Measurements from ENCODE around the gene PARD3.
"Not testable (repeated sequence)": the region's sequence is repeated elsewhere in the genome, so short reads cannot be mapped to it uniquely, and the experiment has no call there.

Gene PARD3

GRCh38 chr10:34079702-34080484, 735.2 kb downstream of the PARD3 start:
- DNase-seq, result no peak

DNA sequence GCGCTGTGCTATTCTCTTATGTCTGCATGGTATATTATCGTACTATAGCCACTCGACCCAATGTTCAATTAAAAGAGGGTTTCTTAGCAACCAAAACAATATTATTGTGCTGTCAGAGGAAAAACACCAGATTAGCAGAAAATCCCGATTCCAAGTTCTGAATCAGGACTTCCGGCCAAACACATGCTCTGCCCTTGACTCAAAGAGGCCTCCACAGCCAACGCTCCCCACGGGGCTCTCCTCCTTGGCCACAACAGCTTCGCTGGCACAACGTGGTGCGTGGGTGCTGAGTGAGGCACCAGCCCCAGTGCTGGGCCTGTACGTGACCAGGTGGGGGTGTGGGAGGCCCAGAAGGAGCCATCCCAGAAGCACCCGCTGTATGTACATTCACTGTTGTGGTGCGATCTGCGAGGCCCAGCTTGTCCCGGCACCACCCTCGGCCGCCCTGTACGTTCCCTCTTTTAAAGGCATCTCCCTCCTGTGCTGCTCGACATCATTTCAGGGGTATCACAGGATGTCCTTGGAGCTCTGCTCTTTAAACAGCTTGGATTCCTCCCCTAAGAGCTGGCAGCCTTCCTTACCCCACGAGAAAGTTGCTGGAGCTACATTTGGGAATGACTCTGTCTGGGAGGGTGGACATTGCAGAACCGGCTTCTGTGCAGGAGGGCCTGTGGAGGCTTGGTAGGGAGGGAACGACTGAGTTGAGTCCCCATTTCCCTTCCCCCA, 736.2 kb downstream of the PARD3 start:
- no peak for DNase-seq

GRCh38 chr10:34078017-34078744, 736.9 kb downstream of the PARD3 start:
- DNase-seq, result no peak

- DNase-seq, result no peak
Observed at GRCh38 chr10:34076443-34076842, 738.7 kb downstream of the PARD3 start.

DNA sequence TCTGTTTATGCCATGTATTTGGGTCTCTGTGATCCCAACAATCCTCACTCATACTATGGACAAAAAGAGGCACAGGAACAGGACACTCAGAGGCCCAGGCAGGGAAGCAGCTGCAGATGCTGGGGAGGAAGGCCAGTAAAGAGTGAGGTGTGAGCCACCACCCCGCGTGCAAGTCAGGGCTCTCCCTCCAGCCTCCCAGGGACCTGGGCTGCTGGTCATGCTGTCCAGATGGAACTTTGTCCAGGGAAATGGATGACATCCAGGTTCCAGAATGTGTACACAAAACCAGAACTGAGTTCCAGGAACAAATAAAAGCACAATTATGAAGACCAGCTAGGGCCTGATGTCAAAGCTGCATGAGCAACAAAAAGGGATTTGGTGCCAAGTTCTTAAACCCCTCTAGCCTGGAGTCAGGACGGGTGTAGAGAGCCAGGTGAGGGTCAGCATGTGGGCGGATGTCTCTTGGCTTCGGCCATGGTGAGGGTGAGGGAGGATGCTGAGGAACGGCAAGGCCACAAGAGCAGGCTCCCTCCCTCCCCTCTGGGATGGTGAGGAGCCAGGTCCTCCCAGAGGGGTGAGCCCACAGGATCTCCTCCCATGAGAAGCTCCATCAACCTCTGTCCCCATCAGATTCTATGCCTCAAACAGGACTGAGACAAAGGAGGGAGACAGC, 739.7 kb downstream of the PARD3 start:
- no peak for DNase-seq

DNA sequence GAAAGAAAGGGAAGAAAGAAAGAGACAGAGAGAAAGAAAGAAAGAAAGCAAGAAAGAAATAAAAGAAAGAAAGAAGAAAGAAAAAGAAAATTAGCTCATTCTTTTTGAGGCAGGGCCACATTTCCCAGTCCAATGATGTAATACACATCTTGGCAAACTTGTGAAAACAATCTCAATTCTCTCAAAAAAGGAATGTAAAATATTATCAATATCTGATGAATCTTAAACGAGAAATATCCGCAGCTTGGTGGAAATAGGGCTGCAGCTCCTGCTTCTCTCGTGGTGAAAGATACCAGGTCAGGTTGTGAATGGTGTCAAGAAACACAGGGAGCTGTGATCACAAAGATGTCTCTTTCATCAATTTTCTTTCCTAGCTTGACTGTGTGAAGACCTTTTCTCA, 741.0 kb downstream of the PARD3 start:
- no peak for DNase-seq

GRCh38 chr10:34067741-34068140, 747.4 kb downstream of the PARD3 start:
- not testable (repeated sequence) for DNase-seq

DNA sequence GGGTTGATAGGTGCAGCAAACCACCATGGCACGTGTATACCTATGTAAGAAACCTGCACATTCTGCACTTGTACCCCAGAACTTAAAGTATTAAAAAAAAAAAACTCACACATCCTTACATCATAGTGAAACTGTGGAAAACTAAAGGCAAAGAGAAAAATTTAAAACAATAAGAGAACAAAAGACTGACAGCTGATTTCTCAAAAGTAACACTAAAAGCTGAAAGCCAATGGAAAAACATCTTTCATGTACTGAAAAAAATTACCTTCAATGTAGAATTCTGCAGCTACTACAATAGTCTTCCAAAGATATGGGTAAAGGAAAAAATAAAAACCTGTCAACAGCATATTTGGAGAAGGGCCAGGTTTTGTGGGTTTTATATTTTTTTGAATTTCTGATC, 751.5 kb downstream of the PARD3 start:
- DNase-seq, result no peak

DNA sequence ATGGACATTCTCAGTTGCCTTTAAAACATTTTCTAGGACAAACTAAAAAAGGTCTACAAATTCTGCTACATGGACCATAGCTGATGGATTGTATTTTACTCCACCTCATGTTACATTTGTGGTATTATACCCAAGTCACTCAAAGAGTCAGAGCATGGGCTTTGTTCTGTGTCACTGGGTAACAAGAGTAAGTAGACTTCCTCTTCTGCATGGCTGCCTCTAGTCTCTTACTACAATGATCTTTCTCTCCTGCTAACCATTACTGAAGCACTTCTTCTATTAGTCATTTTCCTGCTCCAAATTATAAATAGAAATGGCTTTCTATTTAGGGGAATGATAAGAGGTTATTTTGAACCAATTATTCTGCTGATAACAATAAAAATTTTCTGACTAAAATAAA, 753.3 kb downstream of the PARD3 start:
- DNase-seq, result no peak

Measured in activated CD4-positive, alpha-beta T cell treated with anti-CD3 and anti-CD28 coated beads, Interleukin-2, Interleukin-6, amounts not matched to agents 100 ng/mL and 50 ng/mL, durations not matched to agents 16 hours and 8 hours (primary cell).